ENCODE results near the gene MIDN.

GRCh38 chr19:1241417-1242095, 6.8 kb upstream of the MIDN start, which contains the start of gene ATP5F1D:
- TF ChIP-seq TAF1 (IDR thresholded peaks at IDR 0.05; ENCODE audit: low read depth, low read length) (peak; percentile 30; the same call in 1 of the 2 replicates), POLR2AphosphoS5 (IDR thresholded peaks at IDR 0.05; ENCODE audit: low read depth, low read length) (no peak), POLR2A (IDR thresholded peaks at IDR 0.05; ENCODE audit: low read depth, low read length) (no peak), POU2F2 (IDR thresholded peaks at IDR 0.05; ENCODE audit: low read depth, low read length) (no peak), SPI1 (IDR thresholded peaks at IDR 0.05; ENCODE audit: low read depth, low read length) (no peak)

Measured in GM12891 (cell line).